ENCODE data around the gene THOP1. TPM values are rescaled to one million over a fixed set of nuclear protein-coding genes. Genes with fewer than 3 reads are reported as not detected.

Gene THOP1
- total RNA-seq: 68.3 and 170 TPM in 2 replicates

GRCh38 chr19:2785244-2785997 is at the start of gene THOP1:
Gene THOP1 (plus strand): TSS chr19:2785503. CDS start chr19:2785663, 160 bp downstream.

GRCh38 chr19:2739602-2740313 is 45.5 kb upstream of the THOP1 start, which contains the start of gene SLC39A3:
Gene SLC39A3 (minus strand): TSS chr19:2740017. CDS start chr19:2737257, 2,760 bp downstream.

GRCh38 chr19:2782936-2783780 is 2.1 kb upstream of the THOP1 start, which contains the start of gene SGTA:
Gene SGTA (minus strand): TSS chr19:2783273. CDS start chr19:2769068, 14,205 bp downstream.

GRCh38 chr19:2819540-2820111 is 34.3 kb downstream of the THOP1 start, which contains the start of gene ZNF554:
Gene ZNF554 (plus strand): TSS chr19:2819868. CDS start chr19:2820072, 204 bp downstream.

GRCh38 chr19:2840794-2841791 is 55.8 kb downstream of the THOP1 start, which contains the start of gene ZNF555:
Gene ZNF555 (plus strand): TSS chr19:2841475. CDS start chr19:2841573, 98 bp downstream.

Other genes starting within 250 kb of the THOP1 start
- 0.44 TPM in 1 of 2 replicates, not detected in the other for gene GNG7, start 82.8 kb upstream of the THOP1 start, total RNA-seq
- gene DIRAS1, start 64.1 kb upstream of the THOP1 start, total RNA-seq: 0.14 and 1.1 TPM in 2 replicates
- gene SLC39A3, start 45.5 kb upstream of the THOP1 start, total RNA-seq: 28.3 and 31.5 TPM in 2 replicates
- gene SGTA, start 2.2 kb upstream of the THOP1 start, total RNA-seq: 73.3 and 78.7 TPM in 2 replicates
- 2.6 and 3.1 TPM in 2 replicates for gene ZNF554, start 34.4 kb downstream of the THOP1 start, total RNA-seq
- 5.7 and 10.3 TPM in 2 replicates for gene ZNF555, start 56.0 kb downstream of the THOP1 start, total RNA-seq
- 0.43 TPM in 1 of 2 replicates, not detected in the other for gene ZNF556, start 81.8 kb downstream of the THOP1 start, total RNA-seq
- 3.3 and 3.7 TPM in 2 replicates for gene ZNF57, start 115.4 kb downstream of the THOP1 start, total RNA-seq
- gene ZNF77, start 159.5 kb downstream of the THOP1 start, total RNA-seq: 3.0 and 3.1 TPM in 2 replicates
- not detected in 2 replicates for gene TLE6, start 192.1 kb downstream of the THOP1 start, total RNA-seq
- 1.0 and 1.3 TPM in 2 replicates for gene TLE2, start 243.8 kb downstream of the THOP1 start, total RNA-seq

Measured in placental pericyte (primary cell).